ENCODE measurements around the gene SLC16A12. TPM values are rescaled to one million over a fixed set of nuclear protein-coding genes. Genes with fewer than 3 reads are reported as not detected.

SLC16A12 gene, protein sequence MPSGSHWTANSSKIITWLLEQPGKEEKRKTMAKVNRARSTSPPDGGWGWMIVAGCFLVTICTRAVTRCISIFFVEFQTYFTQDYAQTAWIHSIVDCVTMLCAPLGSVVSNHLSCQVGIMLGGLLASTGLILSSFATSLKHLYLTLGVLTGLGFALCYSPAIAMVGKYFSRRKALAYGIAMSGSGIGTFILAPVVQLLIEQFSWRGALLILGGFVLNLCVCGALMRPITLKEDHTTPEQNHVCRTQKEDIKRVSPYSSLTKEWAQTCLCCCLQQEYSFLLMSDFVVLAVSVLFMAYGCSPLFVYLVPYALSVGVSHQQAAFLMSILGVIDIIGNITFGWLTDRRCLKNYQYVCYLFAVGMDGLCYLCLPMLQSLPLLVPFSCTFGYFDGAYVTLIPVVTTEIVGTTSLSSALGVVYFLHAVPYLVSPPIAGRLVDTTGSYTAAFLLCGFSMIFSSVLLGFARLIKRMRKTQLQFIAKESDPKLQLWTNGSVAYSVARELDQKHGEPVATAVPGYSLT
- total RNA-seq (not detected), polyA plus RNA-seq (not detected)

DNA sequence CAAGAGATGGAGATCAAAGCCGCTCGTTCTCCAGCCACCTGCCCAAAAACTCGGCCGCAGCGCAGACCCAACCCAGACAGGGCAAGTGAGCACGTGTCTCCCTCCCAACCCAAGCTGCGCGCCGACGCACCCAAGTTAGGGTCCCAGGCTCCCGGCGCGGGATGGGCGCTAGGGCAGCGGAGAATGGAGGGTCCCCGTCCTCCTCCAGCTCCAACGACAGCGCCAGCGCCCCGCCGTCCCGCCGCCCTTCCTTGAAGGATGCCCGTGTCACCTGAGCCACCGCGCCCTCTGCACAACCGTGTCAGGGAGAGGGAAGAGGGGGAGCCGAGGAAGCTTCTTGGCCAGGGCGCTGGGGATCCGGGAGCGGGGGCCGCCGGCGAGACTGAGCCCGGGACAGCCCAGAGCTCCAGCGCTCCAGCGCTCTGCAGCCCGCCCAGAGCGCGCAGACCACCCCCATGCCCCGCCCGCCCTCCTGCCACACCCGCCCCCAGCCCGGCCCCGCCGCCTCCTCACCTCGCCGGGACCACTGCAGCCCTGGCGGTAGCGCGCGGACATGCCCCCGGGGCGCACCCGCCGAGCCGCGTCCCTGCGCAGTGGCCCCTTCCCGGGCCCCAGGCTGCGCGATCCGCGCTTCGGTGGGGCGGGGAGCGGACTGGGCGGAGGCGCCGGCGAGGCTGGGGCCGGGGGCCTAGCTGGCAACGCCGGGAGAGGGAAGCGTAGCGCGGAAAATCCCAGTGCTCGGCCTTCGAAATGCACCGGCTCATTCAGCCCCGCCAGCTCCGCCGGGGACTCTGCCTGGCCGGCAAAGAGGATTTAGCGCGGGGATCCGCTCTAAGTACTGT, at the start of gene SLC16A12:
SLC16A12 (minus strand) TSS at position 424 of the 842 bp plus-strand sequence. CDS start 73,016 bp downstream, outside the sequence.
- peaks cover 8 to 16% (median 10%) of the 10 kb centered on the region in 4 donors for H3K4me1 Mint-ChIP-seq
- peaks cover 0 to 2% (median 0%) of the 10 kb centered on the region in 8 donors for H3K9me3 Mint-ChIP-seq
- intact Hi-C loops (cut with micrococcal nuclease): no loop called here
- Histone ChIP-seq H3K27ac (ENCODE audit: low read depth, low read length) (no peak within 1 kb of the TSS), H3K4me3 (ENCODE audit: low read length in 2 of 2) (no peak within 1 kb of the TSS), H3K27me3 (ENCODE audit: insufficient read depth, low read length) (peaks cover 20% of the 10 kb centered on the region), H3K4me1 (ENCODE audit: insufficient read depth, low read length) (no peaks in the 10 kb centered on the region), H3K9me3 (ENCODE audit: control insufficient read depth in 1 of 2, low read length in 2 of 2) (no peaks in the 10 kb centered on the region), H3K36me3 (ENCODE audit: insufficient read depth, low read length) (no peaks in the 10 kb centered on the region)
- H3K27ac Mint-ChIP-seq: peak within 1 kb of the TSS in 1 of 7 donors; percentile 69
- ChIA-PET CTCF (ENCODE audit: partially characterized antibody) (no interaction called here), POLR2A (ENCODE audit: partially characterized antibody) (no interaction called here)
- no peak for DNase-seq
- peak within 1 kb of the TSS in 7 of 8 donors; percentile 10 to 69 (median 44) for H3K4me3 Mint-ChIP-seq
- H3K27me3 Mint-ChIP-seq: peaks cover 42 to 44% of the 10 kb centered on the region in 2 donors
- H3K36me3 Mint-ChIP-seq: no peaks in the 10 kb centered on the region

DNA sequence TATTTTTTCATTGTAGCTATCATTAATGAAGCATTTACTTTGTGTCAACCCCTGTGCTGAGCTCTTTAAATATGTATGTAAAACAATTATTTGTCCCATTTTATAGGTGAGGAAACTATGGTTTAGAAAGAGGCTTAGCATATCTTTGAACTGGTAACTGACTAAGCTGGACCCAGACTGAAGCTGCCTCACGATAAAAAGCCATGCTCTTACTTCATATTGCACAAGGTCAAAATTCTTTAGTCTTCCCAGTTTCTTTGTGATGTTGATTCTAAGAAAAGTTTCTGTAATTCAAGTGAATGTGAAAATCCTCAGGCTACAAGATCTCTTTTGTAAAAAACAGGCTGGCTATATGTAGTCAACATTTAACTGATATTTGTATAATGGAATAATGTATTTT, 46.6 kb upstream of the SLC16A12 start:
- ChIA-PET CTCF (ENCODE audit: partially characterized antibody) (interaction anchor here (0.8 to 1.6 kb wide), 2 partner anchors 17 to 552 kb away, joined by 3 read pairs; no protein-coding TSS in a partner anchor), POLR2A (ENCODE audit: partially characterized antibody) (no interaction called here)
- Mint-ChIP-seq H3K27ac (no peak overlapping the region), H3K9me3 (no peaks in the 10 kb centered on the region), H3K27me3 (no peaks in the 10 kb centered on the region), H3K4me1 (peaks cover 0 to 3% (median 0%) of the 10 kb centered on the region in 4 donors), H3K4me3 (no peak overlapping the region), H3K36me3 (peaks cover 0 to 9% of the 10 kb centered on the region in 2 donors)
- H3K4me3 ChIP-seq (ENCODE audit: low read length in 2 of 2): no peak overlapping the region
- no peaks in the 10 kb centered on the region for H3K36me3 ChIP-seq (ENCODE audit: insufficient read depth, low read length)
- no peak for DNase-seq
- no peaks in the 10 kb centered on the region for H3K9me3 ChIP-seq (ENCODE audit: control insufficient read depth in 1 of 2, low read length in 2 of 2)
- H3K4me1 ChIP-seq (ENCODE audit: insufficient read depth, low read length): no peaks in the 10 kb centered on the region
- no peak overlapping the region for H3K27ac ChIP-seq (ENCODE audit: low read depth, low read length)
- intact Hi-C loops (cut with micrococcal nuclease): no loop called here
- no peaks in the 10 kb centered on the region for H3K27me3 ChIP-seq (ENCODE audit: insufficient read depth, low read length)

DNA sequence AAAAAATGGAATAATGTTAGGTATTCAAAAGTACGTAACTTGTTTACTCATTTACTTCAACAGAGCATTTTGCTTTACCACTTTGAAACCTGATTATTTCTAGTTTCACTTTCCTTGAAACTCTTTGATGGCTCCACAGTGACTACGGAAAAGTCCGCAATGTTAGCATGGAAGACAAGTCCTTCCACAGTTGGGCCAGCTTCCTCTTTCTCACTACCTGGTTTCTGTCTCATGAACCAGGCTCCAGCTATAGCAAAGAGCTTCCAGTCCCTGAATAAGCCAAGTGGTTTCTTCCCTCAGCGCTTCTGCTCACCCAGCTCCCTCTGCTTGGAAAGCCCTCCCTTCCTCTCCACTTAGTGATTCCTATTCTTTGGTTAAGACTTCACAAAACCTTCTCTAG, 44.8 kb upstream of the SLC16A12 start:
- POLR2A ChIA-PET (ENCODE audit: partially characterized antibody): no interaction called here
- Mint-ChIP-seq H3K27ac (peak overlapping the region in 1 of 7 donors; percentile 6), H3K4me1 (peaks cover 0 to 3% (median 0%) of the 10 kb centered on the region in 4 donors), H3K27me3 (no peaks in the 10 kb centered on the region), H3K9me3 (no peaks in the 10 kb centered on the region), H3K4me3 (no peak overlapping the region), H3K36me3 (peaks cover 0 to 9% of the 10 kb centered on the region in 2 donors)
- Histone ChIP-seq H3K4me1 (ENCODE audit: insufficient read depth, low read length) (no peaks in the 10 kb centered on the region), H3K9me3 (ENCODE audit: control insufficient read depth in 1 of 2, low read length in 2 of 2) (no peaks in the 10 kb centered on the region), H3K27ac (ENCODE audit: low read depth, low read length) (no peak overlapping the region), H3K36me3 (ENCODE audit: insufficient read depth, low read length) (no peaks in the 10 kb centered on the region), H3K4me3 (ENCODE audit: low read length in 2 of 2) (no peak overlapping the region), H3K27me3 (ENCODE audit: insufficient read depth, low read length) (no peaks in the 10 kb centered on the region)
- no peak for DNase-seq
- intact Hi-C loops (cut with micrococcal nuclease): no loop called here
- CTCF ChIA-PET (ENCODE audit: partially characterized antibody): interaction anchor here (1.0 kb wide), 1 partner anchor 15 kb away, joined by 4 read pairs; no protein-coding TSS in a partner anchor

DNA sequence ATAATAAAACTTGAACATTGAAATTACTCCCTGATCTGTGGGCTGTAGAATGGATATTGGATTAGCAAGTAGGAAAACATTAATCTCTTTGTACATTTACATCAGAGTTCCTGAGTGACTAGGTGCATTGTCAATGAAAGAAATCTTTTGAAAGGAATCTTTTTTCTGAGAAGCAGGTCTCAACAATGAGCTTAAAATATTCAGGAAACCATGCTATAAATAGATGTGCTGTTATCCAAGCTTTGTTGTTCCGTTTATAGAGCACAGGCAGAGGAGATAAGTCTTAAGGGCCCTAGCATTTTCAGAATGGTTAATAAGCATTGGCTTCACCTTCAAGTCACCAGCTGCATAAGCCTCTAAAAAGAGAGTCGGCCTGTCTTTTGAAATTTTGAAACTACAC, 41.3 kb upstream of the SLC16A12 start:
- Histone ChIP-seq H3K36me3 (ENCODE audit: insufficient read depth, low read length) (no peaks in the 10 kb centered on the region), H3K4me1 (ENCODE audit: insufficient read depth, low read length) (no peaks in the 10 kb centered on the region), H3K4me3 (ENCODE audit: low read length in 2 of 2) (no peak overlapping the region), H3K9me3 (ENCODE audit: control insufficient read depth in 1 of 2, low read length in 2 of 2) (no peaks in the 10 kb centered on the region), H3K27ac (ENCODE audit: low read depth, low read length) (no peak overlapping the region), H3K27me3 (ENCODE audit: insufficient read depth, low read length) (no peaks in the 10 kb centered on the region)
- H3K9me3 Mint-ChIP-seq: no peaks in the 10 kb centered on the region
- H3K4me3 Mint-ChIP-seq: no peak overlapping the region
- POLR2A ChIA-PET (ENCODE audit: partially characterized antibody): no interaction called here
- no peaks in the 10 kb centered on the region for H3K27me3 Mint-ChIP-seq
- intact Hi-C loops (cut with micrococcal nuclease): no loop called here
- no peak overlapping the region for H3K27ac Mint-ChIP-seq
- no peak for DNase-seq
- CTCF ChIA-PET (ENCODE audit: partially characterized antibody): no interaction called here
- H3K36me3 Mint-ChIP-seq: peaks cover 0 to 3% of the 10 kb centered on the region in 2 donors
- peaks cover 0 to 3% (median 0%) of the 10 kb centered on the region in 4 donors for H3K4me1 Mint-ChIP-seq

DNA sequence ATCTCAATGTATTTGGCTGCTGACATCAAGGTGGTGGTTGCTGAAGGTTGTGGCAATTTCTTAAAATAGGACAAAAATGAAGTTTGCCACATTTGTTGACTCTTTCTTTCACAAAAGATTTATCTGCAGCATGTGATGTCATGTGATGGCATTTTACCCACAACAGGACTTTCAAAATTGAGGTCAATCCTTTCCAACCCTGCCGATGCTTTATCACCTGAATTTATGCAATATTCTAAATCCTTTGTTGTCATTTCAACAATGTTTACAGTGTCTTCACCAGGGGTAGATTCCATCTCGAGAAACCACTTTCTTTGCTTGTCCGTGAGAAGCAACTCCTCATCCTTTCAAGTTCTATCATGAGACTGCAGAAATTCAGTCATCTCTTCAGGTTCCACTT, 40.6 kb upstream of the SLC16A12 start:
- DNase-seq: no peak
- Mint-ChIP-seq H3K9me3 (no peaks in the 10 kb centered on the region), H3K27me3 (no peaks in the 10 kb centered on the region), H3K36me3 (peaks cover 0 to 3% of the 10 kb centered on the region in 2 donors), H3K4me3 (no peak overlapping the region), H3K4me1 (peaks cover 0 to 3% (median 0%) of the 10 kb centered on the region in 4 donors), H3K27ac (no peak overlapping the region)
- no peak overlapping the region for H3K27ac ChIP-seq (ENCODE audit: low read depth, low read length)
- H3K27me3 ChIP-seq (ENCODE audit: insufficient read depth, low read length): no peaks in the 10 kb centered on the region
- no peak overlapping the region for H3K4me3 ChIP-seq (ENCODE audit: low read length in 2 of 2)
- H3K9me3 ChIP-seq (ENCODE audit: control insufficient read depth in 1 of 2, low read length in 2 of 2): no peaks in the 10 kb centered on the region
- ChIA-PET POLR2A (ENCODE audit: partially characterized antibody) (no interaction called here), CTCF (ENCODE audit: partially characterized antibody) (no interaction called here)
- intact Hi-C loops (cut with micrococcal nuclease): no loop called here
- H3K36me3 ChIP-seq (ENCODE audit: insufficient read depth, low read length): no peaks in the 10 kb centered on the region
- no peaks in the 10 kb centered on the region for H3K4me1 ChIP-seq (ENCODE audit: insufficient read depth, low read length)

DNA sequence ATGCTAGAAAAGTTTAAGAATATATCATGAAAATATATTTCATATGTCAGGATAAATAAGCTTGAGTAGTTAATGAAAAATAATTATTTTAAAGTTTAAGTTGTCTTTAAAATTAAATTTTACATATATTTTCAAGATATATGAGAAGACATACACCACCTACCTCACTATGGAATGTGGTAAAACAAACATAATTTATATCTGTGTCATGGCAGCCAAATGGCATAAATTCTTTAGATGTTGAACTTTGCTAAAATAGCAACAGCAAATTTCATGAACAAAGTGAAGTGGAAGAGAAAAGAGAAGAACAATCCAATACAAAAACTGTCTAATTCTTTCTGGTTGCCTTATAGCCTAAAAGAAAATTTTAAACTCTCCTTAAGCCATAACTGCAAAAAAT, 39.6 kb upstream of the SLC16A12 start:
- Mint-ChIP-seq H3K27me3 (no peaks in the 10 kb centered on the region), H3K36me3 (no peaks in the 10 kb centered on the region), H3K4me1 (no peaks in the 10 kb centered on the region), H3K9me3 (no peaks in the 10 kb centered on the region), H3K27ac (no peak overlapping the region), H3K4me3 (no peak overlapping the region)
- Histone ChIP-seq H3K4me1 (ENCODE audit: insufficient read depth, low read length) (no peaks in the 10 kb centered on the region), H3K9me3 (ENCODE audit: control insufficient read depth in 1 of 2, low read length in 2 of 2) (no peaks in the 10 kb centered on the region), H3K36me3 (ENCODE audit: insufficient read depth, low read length) (no peaks in the 10 kb centered on the region), H3K4me3 (ENCODE audit: low read length in 2 of 2) (no peak overlapping the region), H3K27ac (ENCODE audit: low read depth, low read length) (no peak overlapping the region), H3K27me3 (ENCODE audit: insufficient read depth, low read length) (no peaks in the 10 kb centered on the region)
- ChIA-PET CTCF (ENCODE audit: partially characterized antibody) (interaction anchor here (0.7 kb wide), 1 partner anchor 10 kb away, joined by 3 read pairs; no protein-coding TSS in a partner anchor), POLR2A (ENCODE audit: partially characterized antibody) (no interaction called here)
- intact Hi-C loops (cut with micrococcal nuclease): no loop called here
- DNase-seq: no peak

DNA sequence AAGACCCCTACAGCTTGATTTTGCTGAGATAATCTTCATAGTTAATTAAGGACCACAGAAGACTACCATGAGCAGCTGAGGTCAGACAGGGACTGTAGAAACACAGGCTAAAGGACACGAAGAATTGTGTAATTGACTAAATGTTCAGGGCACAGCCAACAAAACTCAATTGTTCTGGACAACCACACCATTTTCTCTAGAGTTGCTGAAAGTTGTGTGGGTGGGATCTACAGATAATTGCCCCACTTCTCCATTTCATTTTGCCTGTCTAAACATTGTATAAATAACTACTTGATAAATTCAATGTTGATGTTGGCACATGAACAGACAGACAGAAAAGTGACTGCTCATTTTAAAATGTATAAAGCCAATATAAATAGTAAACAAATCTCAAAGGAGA, 39.0 kb upstream of the SLC16A12 start:
- Histone ChIP-seq H3K27me3 (ENCODE audit: insufficient read depth, low read length) (no peaks in the 10 kb centered on the region), H3K36me3 (ENCODE audit: insufficient read depth, low read length) (no peaks in the 10 kb centered on the region), H3K27ac (ENCODE audit: low read depth, low read length) (no peak overlapping the region), H3K9me3 (ENCODE audit: control insufficient read depth in 1 of 2, low read length in 2 of 2) (no peaks in the 10 kb centered on the region), H3K4me3 (ENCODE audit: low read length in 2 of 2) (no peak overlapping the region), H3K4me1 (ENCODE audit: insufficient read depth, low read length) (no peaks in the 10 kb centered on the region)
- H3K9me3 Mint-ChIP-seq: no peaks in the 10 kb centered on the region
- no peak overlapping the region for H3K4me3 Mint-ChIP-seq
- no peak overlapping the region for H3K27ac Mint-ChIP-seq
- H3K27me3 Mint-ChIP-seq: no peaks in the 10 kb centered on the region
- H3K36me3 Mint-ChIP-seq: no peaks in the 10 kb centered on the region
- no peaks in the 10 kb centered on the region for H3K4me1 Mint-ChIP-seq
- ChIA-PET CTCF (ENCODE audit: partially characterized antibody) (interaction anchor here (0.7 kb wide), 1 partner anchor 9 kb away, joined by 3 read pairs; no protein-coding TSS in a partner anchor), POLR2A (ENCODE audit: partially characterized antibody) (no interaction called here)
- no peak for DNase-seq
- intact Hi-C loops (cut with micrococcal nuclease): no loop called here

Measured in CD4-positive, alpha-beta memory T cell (primary cell).